HepG2 (cell line): Measurements from ENCODE around the gene URGCP. TPM values are rescaled to one million over a fixed set of nuclear protein-coding genes. Genes with fewer than 3 reads are reported as not detected.
A peak's percentile ranks its signal among the peaks of the same experiment; 100 is the strongest.

Experiments
- AHR ChIP-seq: IDR thresholded peaks from 2 replicates; pipeline ENCODE4 v1.6.1; 2018; ENCODE audit warnings: missing genetic modification reagents, missing compliant biosample characterization
- CEBPG ChIP-seq: IDR thresholded peaks from 2 replicates; pipeline ENCODE4 v1.6.1; 2016
- DMAP1 ChIP-seq: IDR thresholded peaks from 2 replicates; pipeline ENCODE4 v1.6.1; 2016
- EHMT2 ChIP-seq: fragments of 200-600 bp; sonication (generic); IDR thresholded peaks from 2 replicates; pipeline ENCODE4 v1.7.0; 2017; ENCODE audit warnings: antibody characterized with exemption, low read depth, low read length, borderline replicate concordance
- FIP1L1 ChIP-seq: fragments of 200-400 bp; formaldehyde crosslinking; IDR thresholded peaks from 2 replicates; pipeline ENCODE4 v1.6.1; 2018; ENCODE audit warnings: low read depth, mild to moderate bottlenecking, low read length, moderate library complexity, borderline replicate concordance; ENCODE audit not compliant: insufficient read depth
- FOXJ3 ChIP-seq: sonication (generic); formaldehyde crosslinking; IDR thresholded peaks from 2 replicates; pipeline ENCODE4 v1.4.0; 2020; ENCODE audit warnings: missing genetic modification reagents, mild to moderate bottlenecking, borderline replicate concordance
- GATAD2A ChIP-seq: IDR thresholded peaks from 2 replicates; pipeline ENCODE4 v1.6.1; 2016
- HNRNPK ChIP-seq: fragments of 200-400 bp; formaldehyde crosslinking; IDR thresholded peaks from 2 replicates; pipeline ENCODE4 v1.6.1; 2018; ENCODE audit warnings: low read length, low read depth, moderate library complexity, mild to moderate bottlenecking; ENCODE audit not compliant: poor library complexity, severe bottlenecking
- JDP2 ChIP-seq: sonication (generic); formaldehyde crosslinking; IDR thresholded peaks from 2 replicates; pipeline ENCODE4 v1.8.1; 2022; ENCODE audit warnings: missing genetic modification reagents, borderline replicate concordance
- LCORL ChIP-seq, 2 experiments: fragments of 450-650 bp in 1 of 2; sonication (generic) in 1 of 2; formaldehyde crosslinking in 1 of 2; IDR thresholded peaks; 2 replicates each; pipeline versions ENCODE4 v1.5.0 to v1.6.1; 2017 to 2020; ENCODE audit warnings: antibody characterized with exemption in 1 of 2, missing genetic modification reagents in 1 of 2
- MED8 ChIP-seq: sonication (generic); formaldehyde crosslinking; IDR thresholded peaks from 2 replicates; pipeline ENCODE4 v1.8.1; 2023; ENCODE audit warnings: mild to moderate bottlenecking, missing genetic modification reagents; ENCODE audit not compliant: insufficient replicate concordance
- REXO4 ChIP-seq: sonication (generic); formaldehyde crosslinking; IDR thresholded peaks from 2 replicates; pipeline ENCODE4 v1.8.0; 2022; ENCODE audit warnings: missing genetic modification reagents, mild to moderate bottlenecking, borderline replicate concordance
- SYNCRIP ChIP-seq: fragments of 200-400 bp; formaldehyde crosslinking; IDR thresholded peaks from 2 replicates; pipeline ENCODE4 v1.6.1; 2018; ENCODE audit warnings: mild to moderate bottlenecking, low read depth, low read length; ENCODE audit not compliant: insufficient read depth
- ZBTB38 ChIP-seq: sonication (generic); formaldehyde crosslinking; IDR thresholded peaks from 2 replicates; pipeline ENCODE4 v1.5.1; 2020; ENCODE audit warnings: mild to moderate bottlenecking, missing genetic modification reagents
- ZEB1 ChIP-seq: IDR thresholded peaks from 2 replicates; pipeline ENCODE4 v1.6.1; 2012; ENCODE audit warnings: mild to moderate bottlenecking, low read depth, inconsistent platforms; ENCODE audit not compliant: insufficient replicate concordance
- ZFP36L2 ChIP-seq: sonication (generic); formaldehyde crosslinking; IDR thresholded peaks from 2 replicates; pipeline ENCODE4 v1.4.0; 2020; ENCODE audit warnings: missing genetic modification reagents
- ZNF337 ChIP-seq: sonication (generic); formaldehyde crosslinking; IDR thresholded peaks from 2 replicates; pipeline ENCODE4 v1.5.1; 2020; ENCODE audit warnings: missing genetic modification reagents, low read depth, mild to moderate bottlenecking, borderline replicate concordance
- ZNF430 ChIP-seq: sonication (generic); formaldehyde crosslinking; IDR thresholded peaks from 2 replicates; pipeline ENCODE4 v1.9.0; 2021; ENCODE audit warnings: mild to moderate bottlenecking, missing genetic modification reagents
- ZNF777 ChIP-seq: sonication (generic); formaldehyde crosslinking; IDR thresholded peaks from 2 replicates; pipeline ENCODE4 v1.4.0; 2020; ENCODE audit warnings: missing genetic modification reagents
- ZSCAN9 ChIP-seq: IDR thresholded peaks from 2 replicates; pipeline ENCODE4 v1.6.1; 2016; ENCODE audit warnings: borderline replicate concordance
- polyA plus RNA-seq, 8 experiments: library from polyadenylated mRNA; depleted of rRNA in 3 of 8; stranded (reverse) in 7 of 8; unstranded in 1 of 8; fragments of >200 nt; fragmentation: Illumina TruSeq in 4 of 8; extraction: Trizol in 4 of 8; gene quantifications; 2 replicates each; pipeline versions ENCODE4 v1.2.1 to v1.2.3, GENCODE V29; 2011 to 2016; ENCODE audit warnings: low read depth in 4 of 8, missing spikeins in 1 of 8, mixed read lengths in 1 of 8; ENCODE audit not compliant: insufficient read depth in 1 of 8
- total RNA-seq, 5 experiments: library from RNA; depleted of rRNA; stranded (reverse); fragments of >200 nt; fragmentation: Illumina TruSeq; extraction: Trizol; gene quantifications; 2 replicates each; pipeline ENCODE4 v1.2.3, GENCODE V29; 2016; ENCODE audit warnings: low read depth in 1 of 5
- TF ChIP-seq, protein P1 (sequence below): sonication (generic); formaldehyde crosslinking; IDR thresholded peaks from 2 replicates; pipeline ENCODE4 v1.4.0; 2020; ENCODE audit warnings: mild to moderate bottlenecking, missing genetic modification reagents
- TF ChIP-seq, protein P2 (sequence below): sonication (generic); formaldehyde crosslinking; conservative IDR thresholded peaks from 2 replicates; pipeline ENCODE4 v1.4.0; 2020; ENCODE audit warnings: missing genetic modification reagents
- TF ChIP-seq, protein P3 (sequence below): sonication (generic); formaldehyde crosslinking; IDR thresholded peaks from 2 replicates; pipeline ENCODE4 v1.5.0; 2020; ENCODE audit warnings: missing genetic modification reagents
- TF ChIP-seq, protein P4 (sequence below): sonication (generic); formaldehyde crosslinking; IDR thresholded peaks from 2 replicates; pipeline ENCODE4 v1.8.1; 2023; ENCODE audit warnings: mild to moderate bottlenecking, inconsistent platforms, moderate library complexity, missing genetic modification reagents, borderline replicate concordance

Gene URGCP
- total and polyA plus RNA-seq, 2 of the 13 experiments (the other 11 are each of a cell fraction or from before 2014, with no cell fraction given) = 22.3 to 25.8 TPM

DNA sequence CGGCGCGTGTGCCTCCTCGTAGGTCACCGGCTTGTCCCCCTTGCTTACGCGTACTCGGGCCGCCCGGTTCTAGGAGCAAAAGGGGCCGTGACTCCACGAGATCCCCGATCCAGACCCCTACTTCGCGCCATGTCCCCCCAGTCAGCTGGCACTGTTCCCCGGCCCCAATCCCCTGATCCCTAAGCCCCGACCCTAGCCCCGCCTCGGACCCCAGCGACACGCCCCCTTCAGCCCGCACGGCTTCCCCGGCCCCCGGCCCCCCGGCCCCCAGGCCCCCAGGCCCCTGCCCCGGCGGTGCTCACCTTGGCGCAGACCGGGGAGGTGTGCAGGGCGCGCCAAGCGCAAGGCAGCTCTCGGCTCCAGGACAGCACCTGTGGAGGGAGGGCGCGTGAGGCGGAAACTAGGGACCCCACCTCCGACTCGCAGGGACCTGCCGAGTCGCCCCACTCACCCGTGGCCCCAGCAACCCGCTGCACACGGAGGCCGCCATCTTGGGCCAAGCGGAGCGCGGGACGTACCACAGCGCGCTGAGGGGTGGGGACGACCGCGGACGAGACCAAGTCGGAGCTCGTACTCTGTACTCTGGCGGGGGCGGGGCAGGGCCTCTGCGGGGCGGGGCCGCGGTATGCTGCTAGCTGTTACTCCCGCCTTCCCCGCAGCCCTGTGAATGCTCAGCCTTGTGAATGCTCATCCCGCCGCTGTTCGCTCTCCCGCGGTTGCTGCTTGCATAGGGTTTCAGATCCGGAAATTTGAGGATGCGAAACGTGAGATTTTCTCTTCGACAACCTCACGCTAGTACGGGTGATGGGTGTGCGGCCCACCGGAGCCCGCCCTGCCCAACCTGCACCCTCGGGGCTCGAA, 37.2 kb downstream of the URGCP start, which contains the start of gene MRPS24 (continued):
- TF ChIP-seq, protein P1, sequence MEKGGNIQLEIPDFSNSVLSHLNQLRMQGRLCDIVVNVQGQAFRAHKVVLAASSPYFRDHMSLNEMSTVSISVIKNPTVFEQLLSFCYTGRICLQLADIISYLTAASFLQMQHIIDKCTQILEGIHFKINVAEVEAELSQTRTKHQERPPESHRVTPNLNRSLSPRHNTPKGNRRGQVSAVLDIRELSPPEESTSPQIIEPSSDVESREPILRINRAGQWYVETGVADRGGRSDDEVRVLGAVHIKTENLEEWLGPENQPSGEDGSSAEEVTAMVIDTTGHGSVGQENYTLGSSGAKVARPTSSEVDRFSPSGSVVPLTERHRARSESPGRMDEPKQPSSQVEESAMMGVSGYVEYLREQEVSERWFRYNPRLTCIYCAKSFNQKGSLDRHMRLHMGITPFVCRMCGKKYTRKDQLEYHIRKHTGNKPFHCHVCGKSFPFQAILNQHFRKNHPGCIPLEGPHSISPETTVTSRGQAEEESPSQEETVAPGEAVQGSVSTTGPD (CRISPR knock-in tag) = no peak
- TF ChIP-seq AHR (CRISPR knock-in tag) (0 out of 2 replicates have a peak, but pooled peaks have one; percentile 13), REXO4 (CRISPR knock-in tag) (no peak), ZSCAN9 (CRISPR knock-in tag) (no peak), MED8 (peak; percentile 53), ZEB1 (no peak), JDP2 (no peak), GATAD2A (CRISPR knock-in tag) (peak; percentile 49; the same call in 1 of the 2 replicates), ZNF430 (CRISPR knock-in tag) (0 out of 2 replicates have a peak, but pooled peaks have one; percentile 23), ZBTB38 (CRISPR knock-in tag) (peak; percentile 42; the same call in 1 of the 2 replicates), ZFP36L2 (CRISPR knock-in tag) (no peak), LCORL (IDR thresholded peaks at IDR 0.05) (no peak), LCORL (CRISPR knock-in tag; IDR thresholded peaks at IDR 0.05) (peak; percentile 52; the same call in 1 of the 2 replicates), SYNCRIP (no peak), FOXJ3 (CRISPR knock-in tag) (no peak), DMAP1 (CRISPR knock-in tag) (peak; percentile 31; the same call in 1 of the 2 replicates), HNRNPK (no peak), ZNF337 (no peak), EHMT2 (no peak), CEBPG (CRISPR knock-in tag) (no peak), FIP1L1 (no peak), ZNF777 (CRISPR knock-in tag) (no peak)
- TF ChIP-seq, protein P2, sequence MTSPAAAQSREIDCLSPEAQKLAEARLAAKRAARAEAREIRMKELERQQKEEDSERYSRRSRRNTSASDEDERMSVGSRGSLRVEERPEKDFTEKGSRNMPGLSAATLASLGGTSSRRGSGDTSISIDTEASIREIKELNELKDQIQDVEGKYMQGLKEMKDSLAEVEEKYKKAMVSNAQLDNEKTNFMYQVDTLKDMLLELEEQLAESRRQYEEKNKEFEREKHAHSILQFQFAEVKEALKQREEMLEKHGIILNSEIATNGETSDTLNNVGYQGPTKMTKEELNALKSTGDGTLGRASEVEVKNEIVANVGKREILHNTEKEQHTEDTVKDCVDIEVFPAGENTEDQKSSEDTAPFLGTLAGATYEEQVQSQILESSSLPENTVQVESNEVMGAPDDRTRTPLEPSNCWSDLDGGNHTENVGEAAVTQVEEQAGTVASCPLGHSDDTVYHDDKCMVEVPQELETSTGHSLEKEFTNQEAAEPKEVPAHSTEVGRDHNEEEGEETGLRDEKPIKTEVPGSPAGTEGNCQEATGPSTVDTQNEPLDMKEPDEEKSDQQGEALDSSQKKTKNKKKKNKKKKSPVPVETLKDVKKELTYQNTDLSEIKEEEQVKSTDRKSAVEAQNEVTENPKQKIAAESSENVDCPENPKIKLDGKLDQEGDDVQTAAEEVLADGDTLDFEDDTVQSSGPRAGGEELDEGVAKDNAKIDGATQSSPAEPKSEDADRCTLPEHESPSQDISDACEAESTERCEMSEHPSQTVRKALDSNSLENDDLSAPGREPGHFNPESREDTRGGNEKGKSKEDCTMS (CRISPR knock-in tag) = no peak
- TF ChIP-seq, protein P3, sequence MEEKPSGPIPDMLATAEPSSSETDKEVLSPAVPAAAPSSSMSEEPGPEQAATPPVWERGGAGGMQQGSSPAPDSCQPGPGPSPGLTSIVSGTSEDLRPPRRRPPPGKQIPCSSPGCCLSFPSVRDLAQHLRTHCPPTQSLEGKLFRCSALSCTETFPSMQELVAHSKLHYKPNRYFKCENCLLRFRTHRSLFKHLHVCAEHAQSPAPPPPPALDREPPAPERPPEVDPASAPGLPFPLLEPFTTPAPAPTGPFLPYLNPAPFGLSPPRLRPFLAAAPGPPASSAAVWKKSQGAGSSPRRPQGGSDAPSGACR (CRISPR knock-in tag) = peak; percentile 47; the same call in 1 of the 2 replicates
- TF ChIP-seq, protein P4, sequence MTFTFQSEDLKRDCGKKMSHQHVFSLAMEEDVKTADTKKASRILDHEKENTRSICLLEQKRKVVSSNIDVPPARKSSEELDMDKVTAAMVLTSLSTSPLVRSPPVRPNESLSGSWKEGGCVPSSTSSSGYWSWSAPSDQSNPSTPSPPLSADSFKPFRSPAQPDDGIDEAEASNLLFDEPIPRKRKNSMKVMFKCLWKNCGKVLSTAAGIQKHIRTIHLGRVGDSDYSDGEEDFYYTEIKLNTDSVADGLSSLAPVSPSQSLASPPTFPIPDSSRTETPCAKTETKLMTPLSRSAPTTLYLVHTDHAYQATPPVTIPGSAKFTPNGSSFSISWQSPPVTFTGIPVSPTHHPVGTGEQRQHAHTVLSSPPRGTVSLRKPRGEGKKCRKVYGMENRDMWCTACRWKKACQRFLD = no peak
